ENCODE data around the gene KANK2. TPM values are rescaled to one million over a fixed set of nuclear protein-coding genes. Genes with fewer than 3 reads are reported as not detected.
A peak's percentile ranks its signal among the peaks of the same experiment; 100 is the strongest.

Gene KANK2
- total and polyA plus RNA-seq, 2 of the 13 experiments (the other 11 are each of a cell fraction or from before 2014, with no cell fraction given), result 5.7 to 12.9 TPM

GRCh38 chr19:11141937-11142527 is 55.3 kb downstream of the KANK2 start (continued):
- TF ChIP-seq ZNF18 (CRISPR knock-in tag; IDR thresholded peaks at IDR 0.05; ENCODE audit: insufficient replicate concordance) (peak; percentile 90), MATR3 (CRISPR knock-in tag; IDR thresholded peaks at IDR 0.05) (no peak), THYN1 (CRISPR knock-in tag; IDR thresholded peaks at IDR 0.05; ENCODE audit: borderline replicate concordance, low read depth) (no peak), SOX5 (CRISPR knock-in tag; IDR thresholded peaks at IDR 0.05; ENCODE audit: borderline replicate concordance) (no peak), PLRG1 (conservative IDR thresholded peaks at IDR 0.05) (no peak), ZNF44 (CRISPR knock-in tag; IDR thresholded peaks at IDR 0.05) (no peak), ZNF597 (CRISPR knock-in tag; IDR thresholded peaks at IDR 0.05) (no peak), ZNF207 (IDR thresholded peaks at IDR 0.05; ENCODE audit: borderline replicate concordance) (no peak), GATAD1 (CRISPR knock-in tag; IDR thresholded peaks at IDR 0.05) (no peak), ATF6 (CRISPR knock-in tag; conservative IDR thresholded peaks at IDR 0.05) (no peak), ZNF121 (CRISPR knock-in tag; IDR thresholded peaks at IDR 0.05) (no peak; the same call in 1 of the 2 replicates), BRD4 (CRISPR knock-in tag; IDR thresholded peaks at IDR 0.05) (no peak), ZNF33A (CRISPR knock-in tag; IDR thresholded peaks at IDR 0.05; ENCODE audit: borderline replicate concordance) (no peak), RELA (CRISPR knock-in tag; IDR thresholded peaks at IDR 0.05) (no peak), GTF2F1 (IDR thresholded peaks at IDR 0.05; ENCODE audit: low read length) (no peak), ZNF205 (CRISPR knock-in tag; IDR thresholded peaks at IDR 0.05) (no peak), ZSCAN31 (CRISPR knock-in tag; IDR thresholded peaks at IDR 0.05; ENCODE audit: low read depth) (no peak), ZNF615 (CRISPR knock-in tag; IDR thresholded peaks at IDR 0.05; ENCODE audit: borderline replicate concordance) (no peak), ZNF180 (CRISPR knock-in tag; IDR thresholded peaks at IDR 0.05; ENCODE audit: borderline replicate concordance, low read depth) (no peak), ZNF530 (CRISPR knock-in tag; IDR thresholded peaks at IDR 0.05; ENCODE audit: low read depth) (no peak)

All from HepG2 (cell line).